CD4-positive, alpha-beta T cell treated with Interleukin-2 at 100 ng/mL for 4 hours (primary cell): ENCODE results near the gene OR1F1.
"Not testable (repeated sequence)": the region's sequence is repeated elsewhere in the genome, so short reads cannot be mapped to it uniquely, and the experiment has no call there.

ENCODE experiments used
- DNase-seq: peaks from one replicate; pipeline ENCODE4 v3.0.0-alpha.2; 2020; ENCODE audit warnings: low spot score

OR1F1 gene

DNA sequence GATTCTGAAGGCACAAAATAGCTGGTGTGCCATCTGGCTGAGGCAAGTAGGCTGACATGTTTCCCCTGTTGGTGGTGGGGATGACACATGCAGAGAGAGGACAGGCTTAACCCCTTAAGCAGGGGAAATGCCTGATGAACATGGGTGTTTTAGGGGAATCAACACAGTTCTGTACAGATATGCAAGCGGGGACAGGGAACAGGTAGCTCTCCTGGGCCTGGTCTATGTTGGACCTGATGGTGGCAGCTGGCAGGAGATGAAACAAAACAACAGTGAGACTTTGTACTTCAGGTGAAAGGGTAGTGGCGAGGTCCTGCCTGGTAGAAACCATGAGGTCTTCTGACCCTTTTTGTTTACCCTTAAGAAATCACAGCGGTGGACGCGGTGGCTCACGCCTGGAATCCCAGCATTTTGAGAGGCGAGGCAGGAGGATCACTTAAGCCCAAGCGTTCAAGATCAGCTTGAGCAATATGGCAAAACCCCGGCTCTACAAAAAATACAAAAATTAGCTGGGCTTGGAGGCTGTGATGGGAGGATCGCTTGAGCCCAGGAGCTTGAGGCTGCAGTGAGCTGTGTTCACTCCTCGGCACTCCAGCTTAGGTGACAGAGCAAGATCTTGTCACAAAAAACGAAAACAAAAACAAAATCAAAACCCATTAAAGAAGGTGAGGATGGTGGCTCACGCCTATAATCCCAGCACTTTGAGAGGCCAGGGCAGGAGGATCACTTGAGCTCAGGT, 10.5 kb downstream of the OR1F1 start:
- no peak for DNase-seq

DNA sequence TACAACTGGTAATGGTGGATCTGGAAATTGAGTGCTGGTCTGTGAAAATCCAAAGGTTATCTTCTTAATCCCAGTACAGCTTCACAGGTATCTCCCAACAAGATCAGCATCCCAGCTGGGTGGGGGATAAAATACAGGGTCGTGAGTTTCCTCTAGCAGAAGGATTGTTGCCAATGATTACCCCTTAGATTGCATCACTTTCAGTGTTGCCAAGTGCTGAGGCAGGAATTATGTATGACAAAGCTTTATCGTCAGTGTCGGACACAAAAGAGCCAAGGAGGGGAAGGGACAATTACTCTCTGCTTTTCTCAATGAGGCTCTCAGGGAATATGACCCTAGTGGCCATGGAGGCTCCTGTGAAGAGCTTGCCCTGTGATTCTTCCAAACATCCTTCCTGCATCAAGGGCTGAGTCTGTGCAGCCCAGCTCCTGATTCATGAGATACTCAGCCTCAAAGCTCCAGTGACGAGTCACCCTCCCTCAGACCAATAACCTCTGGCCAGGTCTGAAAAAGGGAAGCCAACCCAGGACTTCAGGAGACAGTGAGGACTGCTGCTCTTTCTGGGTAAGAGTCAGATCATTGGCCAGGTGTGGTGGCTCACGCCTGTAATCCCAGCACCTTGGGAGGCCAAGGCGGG, 15.0 kb downstream of the OR1F1 start:
- no peak for DNase-seq

- not testable (repeated sequence) for DNase-seq
These were observed 17.9 kb downstream of the OR1F1 start for GRCh38 chr16:3205939-3206338.

- DNase-seq, result no peak
These were observed 19.3 kb downstream of the OR1F1 start for GRCh38 chr16:3207086-3207953.

DNA sequence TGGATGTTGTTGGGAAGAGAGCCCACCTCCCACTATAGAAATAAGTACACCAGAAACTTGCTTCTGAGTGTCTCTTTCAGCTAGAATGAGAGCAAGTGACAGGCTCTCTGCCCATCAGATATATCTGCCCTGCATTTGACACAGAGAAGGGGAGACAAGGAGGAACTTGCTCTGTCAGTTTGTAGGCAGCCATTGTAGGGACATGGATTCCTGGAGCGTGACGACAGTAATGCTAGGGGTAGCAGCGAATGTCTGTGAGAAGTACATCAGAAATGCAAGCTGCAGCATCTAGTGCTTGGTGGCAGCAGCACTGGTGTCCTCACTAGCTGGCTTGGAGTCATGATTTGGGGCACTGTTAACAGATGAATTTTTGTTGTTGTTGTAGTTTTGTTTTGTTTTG, 24.0 kb downstream of the OR1F1 start:
- no peak for DNase-seq

DNA sequence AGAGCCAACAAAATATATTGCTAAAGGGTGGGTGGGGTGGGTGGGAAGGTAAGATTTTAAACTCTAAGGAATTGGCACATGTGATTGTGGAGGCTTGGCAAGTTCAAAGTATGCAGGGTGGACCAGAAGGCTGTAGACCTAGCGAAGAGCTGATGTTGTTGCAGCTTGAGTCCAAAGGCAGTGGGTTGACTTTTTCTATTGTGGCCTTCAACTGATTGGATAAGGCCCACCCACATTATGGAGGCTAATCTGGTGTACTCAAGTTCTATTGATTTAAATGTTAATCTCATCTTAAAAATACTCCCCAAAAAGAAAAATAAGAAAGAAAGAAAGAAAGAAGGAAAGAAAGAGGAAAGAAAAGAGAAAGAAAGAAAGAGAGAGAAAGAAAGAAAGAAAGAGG, 24.6 kb downstream of the OR1F1 start:
- DNase-seq, result no peak

DNA sequence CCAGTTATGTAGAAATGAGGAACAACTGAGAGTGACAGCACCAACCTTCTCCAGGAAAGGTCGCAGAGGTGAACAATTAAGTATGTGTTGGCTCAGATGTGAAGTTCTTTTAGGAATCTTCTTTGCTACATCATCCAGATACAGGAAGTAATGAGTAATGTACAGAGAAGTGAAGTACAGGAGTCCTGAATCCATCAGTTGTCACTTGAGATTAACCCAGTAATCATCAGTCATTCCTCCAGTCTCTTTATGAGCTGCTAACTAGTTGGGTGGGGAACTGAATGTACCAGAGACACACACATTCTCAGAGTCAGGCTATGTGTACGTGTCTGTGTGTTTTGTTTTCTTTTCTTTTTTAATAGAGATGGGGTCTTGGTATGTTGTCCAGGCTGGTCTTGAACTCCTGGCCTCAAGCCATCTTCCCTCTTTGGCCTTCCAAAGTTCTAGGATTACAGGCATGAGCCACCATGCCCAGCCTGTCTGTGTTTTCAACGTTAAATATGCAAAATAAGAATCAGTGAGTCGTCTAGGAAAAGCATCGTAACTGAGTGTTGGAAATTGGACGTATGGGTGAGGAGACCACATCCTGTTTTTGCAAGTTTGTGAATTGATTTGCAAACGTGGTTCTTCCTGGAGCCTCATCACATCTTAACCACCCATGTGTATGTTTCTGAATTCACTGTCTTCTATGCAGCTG, 27.0 kb downstream of the OR1F1 start:
- DNase-seq, result peak; percentile 52

DNA sequence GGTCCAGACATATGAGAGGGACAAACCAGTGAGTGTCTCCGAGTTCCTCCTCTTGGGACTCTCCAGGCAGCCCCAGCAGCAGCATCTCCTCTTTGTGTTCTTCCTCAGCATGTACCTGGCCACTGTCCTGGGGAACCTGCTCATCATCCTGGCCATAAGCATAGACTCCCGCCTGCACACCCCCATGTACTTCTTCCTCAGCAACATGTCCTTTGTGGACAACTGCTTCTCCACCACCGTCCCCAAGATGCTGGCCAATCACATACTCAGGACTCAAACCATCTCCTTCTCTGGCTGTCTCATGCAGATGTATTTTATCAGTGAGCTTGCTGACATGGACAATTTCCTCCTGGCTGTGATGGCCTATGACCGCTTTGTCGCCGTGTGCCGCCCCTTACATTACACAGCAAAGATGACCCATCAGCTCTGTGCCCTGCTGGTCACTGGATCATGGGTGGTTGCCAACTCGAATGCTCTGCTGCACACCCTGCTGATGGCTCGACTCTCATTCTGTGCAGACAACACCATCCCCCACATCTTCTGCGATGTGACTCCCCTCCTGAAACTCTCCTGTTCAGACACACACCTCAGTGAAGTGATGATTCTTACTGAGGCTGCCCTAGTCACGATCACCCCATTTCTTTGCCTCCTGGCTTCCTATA, 27.7 kb downstream of the OR1F1 start:
- no peak for DNase-seq

GRCh38 chr16:3216263-3216640, 28.2 kb downstream of the OR1F1 start:
- no peak for DNase-seq

- no peak for DNase-seq
These were observed 32.8 kb downstream of the OR1F1 start for GRCh38 chr16:3220839-3221238.

DNA sequence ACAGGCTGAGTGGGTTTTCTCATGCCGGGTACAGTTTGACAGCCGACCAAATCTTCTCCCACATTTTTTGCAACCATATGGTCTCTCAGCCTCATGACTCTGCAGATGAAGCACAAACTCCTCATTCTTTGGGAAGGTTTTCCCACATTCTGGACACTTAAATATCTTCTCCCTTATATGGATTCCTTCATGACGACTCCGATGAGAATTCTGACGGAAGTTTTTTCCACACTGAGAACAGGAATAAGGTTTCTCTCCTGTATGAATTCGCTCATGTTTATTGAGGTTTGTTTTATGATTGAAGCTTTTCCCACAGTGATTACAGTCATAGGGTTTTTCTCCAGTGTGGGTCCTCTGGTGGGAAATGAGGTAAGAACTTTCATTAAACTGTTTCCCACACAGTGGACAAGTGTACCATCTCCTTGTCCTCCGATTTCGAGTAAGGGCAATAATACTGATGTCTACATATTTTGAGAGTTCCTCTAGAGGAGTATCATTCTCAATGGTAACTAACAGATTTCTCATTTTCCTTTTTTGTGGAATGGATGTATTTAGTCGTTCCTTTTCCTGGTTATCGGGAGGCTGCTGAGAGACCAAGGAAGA, 36.0 kb downstream of the OR1F1 start:
- no peak for DNase-seq

- no peak for DNase-seq
These were observed 46.5 kb downstream of the OR1F1 start for GRCh38 chr16:3234543-3234856.

GRCh38 chr16:3234857-3235561, 47.0 kb downstream of the OR1F1 start, which contains the start of gene ZNF200:
Gene ZNF200 (minus strand): TSS chr16:3235158. CDS start chr16:3233755, 1,403 bp downstream.
- peak; percentile 89 for DNase-seq

DNA sequence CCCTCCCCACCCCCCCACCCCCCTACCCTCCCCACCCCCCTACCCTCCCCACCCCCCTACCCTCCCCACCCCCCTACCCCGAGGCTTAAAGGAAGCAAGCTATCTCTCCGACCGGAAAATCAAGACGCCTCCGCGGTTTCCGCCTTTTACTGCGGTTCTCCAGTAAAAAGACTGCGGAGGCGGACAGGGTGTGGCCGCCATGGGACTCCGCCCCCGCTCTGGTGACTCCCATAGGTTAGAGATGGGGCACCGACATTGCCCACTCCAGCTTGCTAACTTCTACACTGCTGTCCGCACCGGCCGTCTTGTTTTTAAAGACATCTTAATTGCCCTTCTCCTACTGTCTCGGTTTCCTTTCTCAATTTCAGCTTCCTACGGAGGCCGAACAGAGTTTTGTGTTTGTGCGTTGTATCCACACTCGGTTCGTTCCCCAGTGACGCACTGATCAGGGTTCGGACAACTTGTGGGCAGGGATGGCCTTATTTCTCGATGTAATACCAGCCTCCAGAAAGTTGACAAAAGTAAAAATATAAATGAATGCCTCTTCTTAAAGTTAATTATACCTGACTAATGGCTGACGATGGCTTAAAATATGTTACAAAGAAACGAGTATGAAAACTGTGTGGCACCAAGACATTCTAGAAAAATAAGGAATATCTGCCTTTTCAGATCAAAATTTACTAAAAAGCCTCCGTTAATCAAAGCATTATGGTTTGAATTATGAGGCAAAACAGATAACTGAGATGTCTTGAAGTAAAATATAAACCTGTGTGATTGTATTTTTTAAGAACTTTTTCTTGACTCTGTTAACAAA, 48.1 kb downstream of the OR1F1 start:
- DNase-seq, result peak; percentile 15

DNA sequence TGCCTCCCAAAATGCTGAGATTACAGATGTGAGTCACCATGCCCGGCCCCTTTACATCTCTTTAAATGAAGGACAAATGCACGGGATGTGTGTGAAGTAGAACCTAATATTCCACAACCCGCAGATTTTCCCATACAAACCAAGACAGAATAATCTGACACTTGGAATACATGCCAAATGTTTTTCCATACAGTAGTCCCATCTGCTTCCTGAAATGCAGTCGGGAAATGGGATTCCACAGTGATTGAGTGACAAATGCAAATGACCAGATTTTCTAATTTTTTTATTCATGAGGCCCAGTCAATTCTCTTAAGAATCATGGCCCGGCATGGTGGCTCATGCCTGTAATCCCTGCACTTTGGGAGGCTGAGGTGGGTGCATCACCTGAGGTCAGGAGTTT, 53.8 kb downstream of the OR1F1 start:
- DNase-seq, result no peak

DNA sequence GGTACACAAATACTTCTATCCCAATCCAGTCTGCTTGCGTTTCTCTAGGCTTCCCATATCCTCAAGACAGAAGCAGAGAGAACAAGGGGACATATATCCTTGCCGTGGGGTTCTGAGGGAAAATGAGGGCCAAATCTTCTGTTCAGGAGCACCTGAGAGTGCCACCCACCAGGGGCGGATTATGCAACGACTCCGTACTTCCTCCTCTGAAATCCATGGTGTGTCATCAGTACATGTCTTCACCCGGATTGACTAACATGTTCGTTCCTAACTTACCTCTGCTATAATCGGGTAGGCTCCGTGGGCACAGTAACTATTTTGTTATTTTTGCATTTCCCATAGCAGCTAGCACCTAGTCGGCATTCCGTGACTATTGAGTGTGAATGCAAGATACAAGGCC, 54.7 kb downstream of the OR1F1 start:
- DNase-seq, result no peak

- DNase-seq, result no peak
These were observed 55.9 kb downstream of the OR1F1 start for GRCh38 chr16:3243882-3244281.

DNA sequence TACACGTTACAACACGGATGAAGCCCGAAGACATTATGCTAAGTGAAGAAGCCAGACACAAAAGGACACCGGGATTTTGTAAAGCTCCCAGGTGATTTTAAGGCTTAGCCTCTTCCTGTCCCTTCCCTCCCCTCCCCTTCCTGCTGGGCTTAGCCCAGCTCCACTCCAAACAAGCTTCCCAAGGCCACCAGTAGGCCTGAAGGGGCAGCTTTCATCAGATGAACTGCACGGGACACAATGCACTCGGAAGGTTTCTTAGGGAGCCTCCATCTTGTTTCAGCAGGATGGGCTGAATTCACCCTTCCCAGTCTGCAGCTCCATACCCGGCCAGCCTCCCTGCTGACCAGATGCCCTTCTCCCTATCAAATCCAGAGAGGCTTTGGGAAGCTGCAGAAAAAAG, 58.0 kb downstream of the OR1F1 start:
- DNase-seq, result no peak

- no peak for DNase-seq
These were observed 58.9 kb downstream of the OR1F1 start for GRCh38 chr16:3246876-3247275.

DNA sequence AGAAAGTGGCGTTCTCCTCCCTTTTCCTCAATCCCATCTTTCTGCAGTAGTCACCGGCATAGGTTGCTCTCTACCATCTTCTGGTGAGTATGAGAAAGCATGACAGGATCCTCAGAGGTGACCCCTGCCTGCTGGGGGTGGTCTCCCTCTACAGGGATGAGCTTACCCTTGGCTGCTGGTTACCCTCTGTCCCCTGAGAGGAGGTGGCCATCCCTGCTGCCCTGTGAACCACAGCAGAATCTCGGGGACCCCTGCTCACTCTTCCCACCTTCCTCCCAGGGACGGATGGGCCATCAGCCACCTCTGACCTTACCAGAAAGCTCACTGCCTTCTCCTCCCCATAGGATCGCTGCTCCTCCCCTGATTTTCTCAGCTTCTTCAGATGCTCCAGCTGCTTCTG, 60.6 kb downstream of the OR1F1 start:
- no peak for DNase-seq
